ENCODE results near the gene BLOC1S5.

GRCh38 chr6:7998103-7998725 lies 66.0 kb downstream of the BLOC1S5 start:
- TF ChIP-seq CTCF (IDR thresholded peaks at IDR 0.05; ENCODE audit: low read depth, low read length), result no peak
- no peak for TF ChIP-seq MAX (IDR thresholded peaks at IDR 0.05; ENCODE audit: low read depth, low read length)
